Stimulated activated CD8-positive, alpha-beta memory T cell treated with anti-CD3 and anti-CD28 coated beads, Interleukin-12 subunit alpha, Interleukin-12 subunit beta, amount 100 ng/mL, for 1 hour (primary cell): Measurements from ENCODE around the gene SYNGAP1.

Experiments used
- DNase-seq: peaks from one replicate; pipeline ENCODE4 v3.0.0-alpha.2; 2020; ENCODE audit warnings: low read depth

SYNGAP1 gene

GRCh38 chr6:33421344-33421643, 1.4 kb downstream of the SYNGAP1 start:
- DNase-seq = no peak

- DNase-seq = no peak
Measured at GRCh38 chr6:33423777-33424176, 3.9 kb downstream of the SYNGAP1 start.

GRCh38 chr6:33424855-33425667, 5.2 kb downstream of the SYNGAP1 start:
- DNase-seq = no peak

GRCh38 chr6:33425668-33426577, 6.1 kb downstream of the SYNGAP1 start:
- peak; percentile 71 for DNase-seq

GRCh38 chr6:33426590-33427511, 7.0 kb downstream of the SYNGAP1 start:
- DNase-seq = no peak

- no peak for DNase-seq
Measured at GRCh38 chr6:33427585-33428223, 7.8 kb downstream of the SYNGAP1 start.

GRCh38 chr6:33428224-33428965, 8.5 kb downstream of the SYNGAP1 start:
- no peak for DNase-seq

GRCh38 chr6:33428966-33429749, 9.3 kb downstream of the SYNGAP1 start:
- no peak for DNase-seq

GRCh38 chr6:33429750-33430052, 9.8 kb downstream of the SYNGAP1 start:
- no peak for DNase-seq

- no peak for DNase-seq
Measured at GRCh38 chr6:33430334-33430733, 10.5 kb downstream of the SYNGAP1 start.

GRCh38 chr6:33430991-33431879, 11.4 kb downstream of the SYNGAP1 start:
- peak; percentile 72 for DNase-seq

- no peak for DNase-seq
Measured at GRCh38 chr6:33431880-33432541, 12.1 kb downstream of the SYNGAP1 start.

GRCh38 chr6:33432546-33432945, 12.7 kb downstream of the SYNGAP1 start:
- DNase-seq = no peak

GRCh38 chr6:33433001-33433543, 13.2 kb downstream of the SYNGAP1 start:
- no peak for DNase-seq

- DNase-seq = no peak
Measured at GRCh38 chr6:33433544-33434191, 13.8 kb downstream of the SYNGAP1 start.

- no peak for DNase-seq
Measured at GRCh38 chr6:33434961-33435360, 15.1 kb downstream of the SYNGAP1 start.

GRCh38 chr6:33437666-33438065, 17.8 kb downstream of the SYNGAP1 start:
- DNase-seq = no peak
